Lower lobe of right lung (tissue), 2 donors: ENCODE data around the gene DTX4. TPM values are rescaled to one million over a fixed set of nuclear protein-coding genes. Genes with fewer than 3 reads are reported as not detected.

Experiments used
- ATAC-seq, 2 donors: fragments of 200-7000 bp; cut with Tn5 transposase; one replicate each; pipeline ENCODE4 v1.9.1; 2020 to 2022; ENCODE audit warnings: mild to moderate bottlenecking in 2 of 2, moderate library complexity in 2 of 2
- DNase-seq: peaks from one replicate; pipeline ENCODE4 v3.0.0-alpha.2; 2020
- H3K27ac ChIP-seq: fragments of 200-600 bp; one replicate; pipeline ENCODE4 v1.8.0; 2022
- H3K27me3 ChIP-seq: fragments of 200-600 bp; one replicate; pipeline ENCODE4 v1.8.0; 2022; ENCODE audit warnings: low read depth
- H3K36me3 ChIP-seq: fragments of 200-600 bp; one replicate; pipeline ENCODE4 v1.8.0; 2022; ENCODE audit warnings: mild to moderate bottlenecking
- H3K4me1 ChIP-seq: fragments of 200-600 bp; one replicate; pipeline ENCODE4 v1.8.0; 2022
- H3K4me3 ChIP-seq: fragments of 200-600 bp; one replicate; pipeline ENCODE4 v1.8.0; 2022; ENCODE audit warnings: mild to moderate bottlenecking
- H3K9me3 ChIP-seq: fragments of 200-600 bp; one replicate; pipeline ENCODE4 v1.8.0; 2022
- intact Hi-C: fragments of 100-400 bp; cut with DNase I; formaldehyde crosslinking; loops from one replicate; pipeline ENCODE4 v1.11.0; 2022
- total RNA-seq: library from RNA; stranded (reverse); fragmentation: NEBNext Ultra II Directional; extraction: Animal tissue kit (Norgen Biotek cat#: 25700); gene quantifications from one replicate; pipeline ENCODE4 v1.2.1, GENCODE V29; 2021
- TF ChIP-seq, protein P1 (sequence below): fragments of 200-600 bp; IDR thresholded peaks from one replicate; pipeline ENCODE4 v1.8.0; 2022; ENCODE audit warnings: antibody characterized with exemption, mild to moderate bottlenecking
- donor health status: DM: no; HTN: yes; CAD: no; lungs with severe emphysema.

The DTX4 gene
- total RNA-seq, 1 donor from 2014 or later: 51.7 TPM

DNA sequence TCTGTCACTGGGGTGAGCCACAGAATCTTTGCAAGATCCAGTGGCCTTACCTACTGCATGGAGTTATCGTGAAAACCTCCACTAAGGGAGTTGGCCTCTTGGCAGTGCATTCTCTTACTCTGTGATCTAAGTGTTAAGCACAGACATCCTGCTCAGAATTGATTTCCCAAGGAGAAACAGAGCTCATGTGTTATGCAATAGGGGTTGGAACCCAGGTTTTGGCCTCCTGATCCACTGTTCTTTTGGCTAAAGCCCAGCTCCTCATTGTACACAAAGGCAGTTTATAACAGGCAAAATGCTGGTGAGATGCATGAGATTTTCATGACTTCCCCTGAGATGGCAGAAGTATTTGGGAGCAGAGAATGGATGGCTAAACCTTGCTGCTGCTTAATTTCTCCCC is 11.8 kb downstream of the DTX4 start:
- Histone ChIP-seq H3K4me1 (peaks cover 67% of the 10 kb centered on the region), H3K36me3 (peaks cover 15% of the 10 kb centered on the region), H3K4me3 (no peak overlapping the region), H3K27me3 (no peaks in the 10 kb centered on the region), H3K27ac (peak overlapping the region; percentile 63), H3K9me3 (no peaks in the 10 kb centered on the region)
- no peak for ATAC-seq
- DNase-seq: no peak
- intact Hi-C loops: no loop called here
- TF ChIP-seq, protein P1, sequence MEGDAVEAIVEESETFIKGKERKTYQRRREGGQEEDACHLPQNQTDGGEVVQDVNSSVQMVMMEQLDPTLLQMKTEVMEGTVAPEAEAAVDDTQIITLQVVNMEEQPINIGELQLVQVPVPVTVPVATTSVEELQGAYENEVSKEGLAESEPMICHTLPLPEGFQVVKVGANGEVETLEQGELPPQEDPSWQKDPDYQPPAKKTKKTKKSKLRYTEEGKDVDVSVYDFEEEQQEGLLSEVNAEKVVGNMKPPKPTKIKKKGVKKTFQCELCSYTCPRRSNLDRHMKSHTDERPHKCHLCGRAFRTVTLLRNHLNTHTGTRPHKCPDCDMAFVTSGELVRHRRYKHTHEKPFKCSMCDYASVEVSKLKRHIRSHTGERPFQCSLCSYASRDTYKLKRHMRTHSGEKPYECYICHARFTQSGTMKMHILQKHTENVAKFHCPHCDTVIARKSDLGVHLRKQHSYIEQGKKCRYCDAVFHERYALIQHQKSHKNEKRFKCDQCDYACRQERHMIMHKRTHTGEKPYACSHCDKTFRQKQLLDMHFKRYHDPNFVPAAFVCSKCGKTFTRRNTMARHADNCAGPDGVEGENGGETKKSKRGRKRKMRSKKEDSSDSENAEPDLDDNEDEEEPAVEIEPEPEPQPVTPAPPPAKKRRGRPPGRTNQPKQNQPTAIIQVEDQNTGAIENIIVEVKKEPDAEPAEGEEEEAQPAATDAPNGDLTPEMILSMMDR: no peak

DNA sequence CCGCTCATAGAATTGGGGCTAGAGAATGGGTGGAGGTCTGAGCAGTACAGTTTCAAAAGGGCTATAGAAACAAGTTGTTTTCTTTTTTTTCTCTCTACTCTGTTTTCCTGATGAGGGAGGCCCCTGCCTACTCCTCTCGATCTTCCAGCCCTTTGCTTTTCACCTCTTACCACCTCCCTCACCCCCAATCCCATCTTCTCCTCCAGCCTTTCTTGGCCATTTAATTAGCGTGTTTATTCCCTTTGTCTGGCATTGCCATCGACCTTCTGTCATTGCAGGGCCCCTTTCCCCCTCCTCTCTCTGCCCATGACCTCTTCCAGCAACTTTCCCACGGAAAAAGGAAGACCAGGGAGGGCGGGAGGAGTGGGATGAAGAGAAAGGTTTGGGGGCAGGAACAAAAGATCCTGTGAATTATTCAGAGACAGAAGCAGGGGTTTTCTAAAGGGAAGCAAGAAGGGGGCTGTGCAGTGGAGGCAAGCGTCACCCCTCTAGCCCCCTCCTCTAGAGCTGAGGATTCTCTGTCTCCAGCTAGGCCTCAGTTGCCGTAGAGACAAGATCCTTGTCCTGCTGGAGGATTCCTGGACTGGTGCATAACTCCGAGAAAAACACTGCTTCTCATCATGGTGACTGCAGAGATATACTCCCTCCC is 12.9 kb downstream of the DTX4 start:
- H3K4me3 ChIP-seq: no peak overlapping the region
- no peaks in the 10 kb centered on the region for H3K9me3 ChIP-seq
- intact Hi-C loops: no loop called here
- DNase-seq (no peak), ATAC-seq (no peak)
- H3K36me3 ChIP-seq: peaks cover 15% of the 10 kb centered on the region
- H3K27ac ChIP-seq: peak overlapping the region; percentile 63
- H3K27me3 ChIP-seq: no peaks in the 10 kb centered on the region
- H3K4me1 ChIP-seq: peaks cover 73% of the 10 kb centered on the region
- TF ChIP-seq, protein P1: no peak

DNA sequence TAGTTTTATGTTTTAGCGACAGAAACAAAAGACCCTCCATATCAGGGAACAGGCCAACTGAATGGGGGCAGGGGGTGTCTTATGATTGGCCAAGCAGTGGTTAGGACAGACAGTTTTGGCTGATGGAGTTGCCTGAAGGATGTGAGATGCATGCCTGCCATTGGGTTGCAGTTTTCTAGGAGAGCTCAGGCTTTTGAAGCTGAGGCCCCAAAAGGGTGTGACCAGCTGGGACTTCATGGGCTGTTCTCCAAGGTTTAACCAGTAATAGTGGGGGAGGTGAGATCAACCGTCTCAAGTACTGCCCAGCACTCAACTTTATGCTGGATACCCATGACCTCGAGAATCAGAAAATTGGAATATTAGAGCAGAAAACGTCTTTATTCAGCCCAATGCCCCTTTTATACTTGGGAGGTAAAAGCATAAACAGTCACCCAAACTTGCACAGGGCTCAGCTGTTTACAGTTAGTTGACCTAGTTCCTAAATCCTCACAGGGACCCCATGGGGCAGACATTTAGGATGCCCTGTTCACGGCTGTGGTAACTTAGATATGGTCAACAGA is 13.5 kb downstream of the DTX4 start:
- Histone ChIP-seq H3K27ac (peak overlapping the region; percentile 63), H3K27me3 (no peaks in the 10 kb centered on the region), H3K36me3 (peaks cover 20% of the 10 kb centered on the region), H3K4me3 (no peak overlapping the region), H3K9me3 (no peaks in the 10 kb centered on the region), H3K4me1 (peaks cover 80% of the 10 kb centered on the region)
- DNase-seq: no peak
- TF ChIP-seq, protein P1: no peak
- intact Hi-C loops: no loop called here
- peak in 1 of 2 donors; percentile 22 for ATAC-seq

DNA sequence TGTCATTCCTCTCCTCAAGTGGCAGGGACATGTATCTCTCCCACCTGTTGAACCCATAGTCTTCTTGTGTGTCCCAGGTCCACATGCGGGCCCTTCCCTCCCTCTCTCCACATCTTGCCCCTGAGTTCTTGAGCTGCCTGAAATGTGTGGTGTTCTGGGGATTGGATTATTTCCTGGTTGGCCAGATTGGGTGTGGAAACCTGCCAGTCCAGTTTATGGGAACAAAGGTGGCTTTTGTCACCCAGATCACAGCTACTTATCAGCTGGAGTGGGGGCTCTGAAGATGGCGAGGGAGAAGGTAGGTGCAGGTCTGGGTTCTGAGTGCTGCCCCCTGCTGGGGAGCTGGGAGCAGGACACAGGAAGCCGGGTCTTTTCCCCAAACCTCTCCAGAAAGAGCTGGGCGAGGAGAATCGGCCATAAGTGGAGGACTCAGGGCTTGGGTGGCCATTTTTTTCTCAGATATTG is 14.2 kb downstream of the DTX4 start:
- Histone ChIP-seq H3K4me3 (no peak overlapping the region), H3K9me3 (no peaks in the 10 kb centered on the region), H3K27me3 (no peaks in the 10 kb centered on the region), H3K27ac (peak overlapping the region; percentile 63), H3K36me3 (peaks cover 27% of the 10 kb centered on the region), H3K4me1 (peaks cover 84% of the 10 kb centered on the region)
- intact Hi-C loops: no loop called here
- TF ChIP-seq, protein P1: peak; percentile 69
- peak; percentile 65 for DNase-seq
- ATAC-seq: peak; percentile 76 to 77

DNA sequence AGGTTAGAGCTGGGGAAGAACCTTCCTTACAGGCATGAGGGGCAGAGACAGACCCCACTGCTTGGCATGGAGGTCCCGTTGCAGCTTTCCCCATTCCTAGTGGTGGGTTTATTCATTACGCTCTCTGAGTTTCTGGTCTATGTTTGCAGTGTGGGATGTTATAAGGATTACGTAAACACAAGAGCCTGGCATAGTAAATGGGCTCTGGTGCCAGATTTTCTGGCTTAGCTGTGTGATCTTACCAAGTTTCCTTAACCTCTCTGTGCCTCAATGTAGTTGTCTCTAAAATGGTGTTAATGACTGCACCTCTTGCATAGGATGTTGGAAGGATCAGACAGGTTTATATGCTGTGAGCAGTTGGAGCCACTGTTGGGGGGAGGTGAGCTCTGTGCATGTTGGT is 15.1 kb downstream of the DTX4 start:
- H3K27ac ChIP-seq: peak overlapping the region; percentile 63
- TF ChIP-seq, protein P1: no peak
- peak; percentile 9 to 42 for ATAC-seq
- H3K9me3 ChIP-seq: no peaks in the 10 kb centered on the region
- DNase-seq: no peak
- H3K27me3 ChIP-seq: no peaks in the 10 kb centered on the region
- no peak overlapping the region for H3K4me3 ChIP-seq
- intact Hi-C loops: no loop called here
- peaks cover 31% of the 10 kb centered on the region for H3K36me3 ChIP-seq
- peaks cover 84% of the 10 kb centered on the region for H3K4me1 ChIP-seq
